Lower leg skin (tissue), 4 donors: Measurements from ENCODE around the gene SSRP1. TPM values are rescaled to one million over a fixed set of nuclear protein-coding genes. Genes with fewer than 3 reads are reported as not detected.
A peak's percentile ranks its signal among the peaks of the same experiment; 100 is the strongest.

Experiments used
- DNase-seq, 2 donors: peaks; one replicate each; pipeline ENCODE4 v3.0.0-alpha.2; 2019; ENCODE audit warnings: low spot score in 2 of 2
- H3K4me3 ChIP-seq: fragments of 200-600 bp; sonication (generic); 2 replicates; pipeline ENCODE4 v1.5.1; 2017; ENCODE audit warnings: mild to moderate bottlenecking, low read depth; ENCODE audit not compliant: poor library complexity, severe bottlenecking
- POLR2A ChIP-seq, 2 donors: fragments of 450-650 bp; IDR thresholded peaks; one replicate each; pipeline ENCODE4 v1.6.1; 2016 to 2017; ENCODE audit warnings: antibody characterized with exemption in 2 of 2, mild to moderate bottlenecking in 1 of 2, moderate library complexity in 1 of 2
- WGBS, 2 donors: methylation state at CpG; one replicate each; pipeline ENCODE4 v1.1.5; 2018; 5-methylcytosine and 5-hydroxymethylcytosine counted together
- intact Hi-C: fragments of 100-400 bp; cut with DNase I; formaldehyde crosslinking; loops from one replicate; pipeline ENCODE4 v1.15.0; 2023; ENCODE audit warnings: low total_unique reads
- total RNA-seq, 4 donors: library from RNA; depleted of rRNA; stranded (reverse); fragments of >200 nt; gene quantifications; one replicate each; pipeline ENCODE4 v1.1.0, GENCODE V29; 2016
- TF ChIP-seq, protein P1 (sequence below), 3 donors: fragments of 450-650 bp; IDR thresholded peaks; one replicate each; pipeline ENCODE4 v1.5.1; 2016; ENCODE audit warnings: antibody characterized with exemption in 3 of 3, mild to moderate bottlenecking in 3 of 3, moderate library complexity in 2 of 3

The SSRP1 gene
- total RNA-seq, 4 donors from 2014 or later: 66.1 to 76.1 (median 74.6) TPM

DNA sequence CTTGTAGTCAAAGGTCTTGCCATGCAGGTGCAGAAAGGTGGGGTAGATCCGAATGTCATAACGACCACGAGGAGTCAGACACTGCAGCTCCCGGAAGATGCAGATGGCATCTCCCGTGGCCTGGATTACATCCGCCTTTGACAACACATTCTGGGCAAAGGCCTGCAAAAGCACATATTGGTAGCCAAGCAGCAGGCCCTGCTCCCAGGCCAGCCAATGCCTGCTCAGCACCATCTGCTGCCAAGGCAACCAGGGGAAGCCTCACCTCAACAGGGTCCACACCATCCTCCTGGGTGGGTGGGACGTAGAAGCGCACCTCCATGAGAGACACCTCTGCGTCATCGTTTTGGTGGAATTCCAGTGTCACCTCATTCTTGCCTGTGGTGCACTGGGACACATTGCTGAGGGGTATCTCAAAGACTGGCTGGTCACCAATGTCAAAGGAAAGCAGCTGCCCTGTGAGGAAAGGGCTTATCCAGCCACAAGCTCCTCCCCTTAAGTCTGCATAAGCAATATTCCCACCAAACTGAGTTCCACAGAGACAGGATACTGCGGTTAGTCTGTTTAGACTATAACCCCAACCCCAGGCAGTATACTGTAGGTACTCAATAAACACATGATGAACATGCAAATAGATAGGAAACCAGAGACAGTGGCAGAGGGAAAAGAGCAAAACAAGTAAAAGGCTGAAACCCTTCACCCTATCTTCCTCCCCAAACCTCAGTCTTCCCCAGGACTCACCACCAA is 2.8 kb downstream of the SSRP1 start:
- intact Hi-C loops: loop anchor here (10.0 kb wide), 1 partner anchor 332 kb away; the partner anchor contains the start of gene ZDHHC5
- 94 to 97% methylated on average over 11 of the region's 11 CpGs for WGBS, 2 donors
- TF ChIP-seq POLR2A (IDR thresholded peaks at IDR 0.05): no peak
- TF ChIP-seq, protein P1, sequence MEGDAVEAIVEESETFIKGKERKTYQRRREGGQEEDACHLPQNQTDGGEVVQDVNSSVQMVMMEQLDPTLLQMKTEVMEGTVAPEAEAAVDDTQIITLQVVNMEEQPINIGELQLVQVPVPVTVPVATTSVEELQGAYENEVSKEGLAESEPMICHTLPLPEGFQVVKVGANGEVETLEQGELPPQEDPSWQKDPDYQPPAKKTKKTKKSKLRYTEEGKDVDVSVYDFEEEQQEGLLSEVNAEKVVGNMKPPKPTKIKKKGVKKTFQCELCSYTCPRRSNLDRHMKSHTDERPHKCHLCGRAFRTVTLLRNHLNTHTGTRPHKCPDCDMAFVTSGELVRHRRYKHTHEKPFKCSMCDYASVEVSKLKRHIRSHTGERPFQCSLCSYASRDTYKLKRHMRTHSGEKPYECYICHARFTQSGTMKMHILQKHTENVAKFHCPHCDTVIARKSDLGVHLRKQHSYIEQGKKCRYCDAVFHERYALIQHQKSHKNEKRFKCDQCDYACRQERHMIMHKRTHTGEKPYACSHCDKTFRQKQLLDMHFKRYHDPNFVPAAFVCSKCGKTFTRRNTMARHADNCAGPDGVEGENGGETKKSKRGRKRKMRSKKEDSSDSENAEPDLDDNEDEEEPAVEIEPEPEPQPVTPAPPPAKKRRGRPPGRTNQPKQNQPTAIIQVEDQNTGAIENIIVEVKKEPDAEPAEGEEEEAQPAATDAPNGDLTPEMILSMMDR (IDR thresholded peaks at IDR 0.05): no peak
- no peak for DNase-seq
- no peak overlapping the region for H3K4me3 ChIP-seq

DNA sequence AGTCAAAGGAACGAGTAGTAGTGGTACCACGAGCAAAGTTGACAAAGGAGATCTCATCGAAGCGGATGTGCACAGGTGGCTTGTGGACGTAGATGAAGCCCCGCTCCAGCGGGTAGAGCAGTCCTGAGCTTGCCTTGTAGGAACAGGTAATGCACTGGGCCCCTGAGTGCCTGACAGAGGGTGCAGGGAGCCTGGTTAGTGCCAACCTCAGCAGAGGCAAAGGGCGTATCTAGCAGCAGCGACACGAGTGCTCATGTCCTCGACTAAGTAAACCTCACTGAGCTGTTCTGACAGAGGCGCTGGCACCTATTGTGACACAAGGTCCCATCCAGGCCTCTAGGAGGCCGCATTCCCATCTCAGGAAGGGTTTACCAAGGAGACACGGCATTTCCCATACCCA is 4.0 kb downstream of the SSRP1 start:
- intact Hi-C loops: loop anchor here (10.0 kb wide), 1 partner anchor 333 kb away; the partner anchor contains the start of gene ZDHHC5
- TF ChIP-seq POLR2A (IDR thresholded peaks at IDR 0.05): no peak
- TF ChIP-seq, protein P1 (IDR thresholded peaks at IDR 0.05): no peak
- no peak for DNase-seq
- H3K4me3 ChIP-seq: no peak overlapping the region
- WGBS, 2 donors: 89 to 91% methylated on average over 14 of the region's 14 CpGs

GRCh38 chr11:57330029-57330428 is 5.7 kb downstream of the SSRP1 start:
- intact Hi-C loops: loop anchor here (10.0 kb wide), 1 partner anchor 335 kb away; the partner anchor contains the start of gene ZDHHC5
- H3K4me3 ChIP-seq: no peak overlapping the region
- DNase-seq: no peak
- no peak for TF ChIP-seq POLR2A (IDR thresholded peaks at IDR 0.05)
- 89 to 92% methylated on average over 9 of the region's 9 CpGs for WGBS, 2 donors

DNA sequence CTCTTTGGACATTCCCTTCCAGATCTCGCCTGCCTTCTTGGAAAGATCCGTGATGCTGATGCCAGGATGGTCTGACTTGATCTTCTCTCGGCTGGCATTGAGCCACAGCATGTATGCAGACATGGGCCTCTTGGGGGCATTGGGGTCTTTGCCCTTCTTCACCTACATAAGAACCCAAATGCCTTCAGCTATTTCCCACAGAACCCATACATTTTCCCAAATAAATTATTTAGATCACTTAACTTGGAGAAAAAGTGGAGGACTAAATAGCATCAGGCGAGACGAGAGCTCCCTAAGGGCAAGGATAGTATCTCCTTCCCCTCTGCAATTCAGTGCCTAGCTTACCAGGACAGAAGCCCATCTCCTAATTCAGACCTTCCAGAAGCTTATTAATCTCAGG is 8.0 kb downstream of the SSRP1 start:
- TF ChIP-seq, protein P1 (IDR thresholded peaks at IDR 0.05): no peak
- no peak for TF ChIP-seq POLR2A (IDR thresholded peaks at IDR 0.05)
- 94 to 98% methylated on average over 5 of the region's 5 CpGs for WGBS, 2 donors
- DNase-seq: no peak
- intact Hi-C loops: no loop called here
- no peak overlapping the region for H3K4me3 ChIP-seq

GRCh38 chr11:57325735-57326048 is 10.0 kb downstream of the SSRP1 start:
- H3K4me3 ChIP-seq: no peak overlapping the region
- 17 to 21% methylated on average over 6 of the region's 6 CpGs for WGBS, 2 donors
- TF ChIP-seq POLR2A (IDR thresholded peaks at IDR 0.05): no peak
- TF ChIP-seq, protein P1 (IDR thresholded peaks at IDR 0.05): no peak
- intact Hi-C loops: no loop called here
- peak in 1 of 2 donors; percentile 65 for DNase-seq

DNA sequence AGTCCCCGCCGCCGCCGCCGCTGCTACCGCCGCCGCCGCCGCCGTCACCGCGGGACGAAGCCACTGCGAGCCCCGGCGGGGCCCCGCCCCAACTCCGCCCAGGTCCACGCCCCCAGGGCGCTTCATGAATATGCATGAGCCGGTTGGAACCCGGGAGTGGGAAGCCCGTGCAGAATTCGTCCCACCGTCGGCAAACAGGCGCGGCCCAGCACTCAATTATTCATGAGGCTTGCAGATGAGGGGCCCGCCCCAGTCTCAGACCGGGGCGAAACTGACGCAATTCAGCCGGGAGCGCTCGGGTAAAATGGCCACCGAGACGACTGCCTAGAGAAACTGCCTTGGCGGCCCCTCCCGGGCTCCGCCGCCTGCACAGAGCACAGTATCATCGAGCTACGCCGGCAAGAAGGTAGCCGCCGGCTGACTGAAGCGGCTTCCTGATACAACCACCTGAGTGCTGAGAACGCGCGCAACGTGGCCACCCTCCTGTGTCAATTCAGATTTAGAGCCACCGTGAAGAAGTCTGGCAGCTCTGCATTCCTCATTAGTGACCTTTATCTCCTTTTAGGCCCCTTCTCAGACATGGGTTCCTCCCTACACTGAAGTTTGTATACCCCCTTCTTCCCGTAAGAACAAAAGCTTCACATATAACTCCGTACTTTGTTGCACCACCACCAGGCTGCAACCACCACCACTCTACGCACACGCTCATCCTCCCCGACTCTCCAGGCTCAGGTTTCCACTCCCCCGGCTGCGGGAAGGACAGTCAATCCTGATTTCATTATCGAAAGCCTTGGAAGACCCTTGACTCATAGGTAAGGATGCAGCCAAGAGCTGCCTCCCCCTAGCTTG is 10.6 kb downstream of the SSRP1 start, which contains the start of gene TNKS1BP1:
TSS of gene TNKS1BP1 (minus strand) at position 67 of the 849 bp plus-strand sequence. CDS start 3,067 bp downstream, outside the sequence.
- WGBS, 2 donors: 1% methylated on average over 38 to 50 of the region's 61 CpGs
- TF ChIP-seq, protein P1 (IDR thresholded peaks at IDR 0.05): no peak
- peak in 1 of 2 donors; percentile 62 for TF ChIP-seq POLR2A (IDR thresholded peaks at IDR 0.05)
- intact Hi-C loops: no loop called here
- H3K4me3 ChIP-seq: peak within 1 kb of the TSS; percentile 67
- DNase-seq: peak; percentile 99 to 100
